GM23338 (cell line): ENCODE results near the gene TMEM167B.

Experiments
- CTCF ChIP-seq, 2 experiments: fragments of 200-600 bp in 1 of 2; sonication (generic) in 1 of 2; conservative IDR thresholded peaks; 2 replicates each; pipeline versions ENCODE4 v1.5.1 to v1.6.1; 2016 to 2017; ENCODE audit warnings: antibody characterized with exemption in 2 of 2, low read depth in 2 of 2, mild to moderate bottlenecking in 2 of 2, moderate library complexity in 1 of 2
- EZH2 ChIP-seq: fragments of 200-600 bp; sonication (generic); IDR thresholded peaks from one replicate; pipeline ENCODE4 v1.8.0; 2017; ENCODE audit warnings: antibody characterized with exemption, mild to moderate bottlenecking, low read depth; ENCODE audit not compliant: unreplicated experiment
- JUNB ChIP-seq: IDR thresholded peaks from one replicate; pipeline ENCODE4 v1.6.1; 2016; ENCODE audit warnings: antibody characterized with exemption; ENCODE audit not compliant: unreplicated experiment
- POLR2AphosphoS5 ChIP-seq: IDR thresholded peaks from 2 replicates; pipeline ENCODE4 v1.6.1; 2016; ENCODE audit warnings: antibody characterized with exemption, low read depth
- ZNF331 ChIP-seq: fragments of 250-450 bp; sonication (Bioruptor Pico); IDR thresholded peaks from 2 replicates; pipeline ENCODE4 v1.5.0; 2020; ENCODE audit warnings: low read depth, mild to moderate bottlenecking, moderate library complexity

DNA sequence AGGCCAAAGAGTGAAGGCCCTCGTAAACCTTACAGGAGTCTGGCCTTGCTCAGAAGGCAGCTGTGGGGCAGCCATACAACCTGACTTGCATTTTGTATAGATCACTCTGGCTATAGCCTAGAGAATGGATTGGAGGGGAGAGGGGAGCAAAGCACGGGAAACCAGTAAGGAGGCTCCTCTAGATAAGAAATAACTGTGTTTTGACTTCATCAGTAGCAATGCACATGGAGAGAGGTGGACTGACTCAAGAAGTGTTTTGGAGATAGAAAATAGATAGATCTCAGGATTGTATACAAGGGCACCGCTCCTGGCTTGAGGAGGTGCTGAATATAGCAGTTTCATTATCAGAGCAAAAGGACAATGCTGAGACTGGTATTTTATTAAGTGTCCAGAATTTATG lies 49.8 kb downstream of the TMEM167B start:
- TF ChIP-seq POLR2AphosphoS5 (no peak), EZH2 (no peak), CTCF (conservative IDR thresholded peaks at IDR 0.05; ENCODE audit: low read depth in 2 of 2) (no peak), ZNF331 (CRISPR knock-in tag) (no peak), JUNB (no peak)
